ENCODE data around the gene RSAD1. TPM values are rescaled to one million over a fixed set of nuclear protein-coding genes. Genes with fewer than 3 reads are reported as not detected.

RSAD1 gene
- total and polyA plus RNA-seq, 4 donors = 17.2 to 54.7 (median 34.5) TPM

DNA sequence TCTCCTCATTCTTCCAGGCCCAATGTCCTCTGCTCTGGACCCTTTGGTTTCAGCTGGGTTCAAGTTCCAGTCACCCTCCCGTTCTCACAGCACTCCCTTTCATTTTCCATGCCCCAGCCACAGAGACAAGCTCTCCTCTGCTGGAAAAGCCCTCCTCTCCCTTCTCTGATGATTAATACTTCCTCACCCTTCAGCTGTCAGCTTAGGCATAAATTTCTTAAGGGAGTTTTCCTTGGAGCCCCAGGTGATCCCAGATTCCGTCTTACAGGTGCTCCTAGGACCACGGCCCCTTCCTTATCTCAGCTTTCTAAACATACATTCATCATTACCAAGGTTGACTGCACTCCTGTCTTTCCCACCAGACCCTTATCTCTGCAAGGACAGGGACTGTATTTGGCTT is 20.4 kb upstream of the RSAD1 start:
- Histone ChIP-seq H3K4me1 (ENCODE audit: control insufficient read depth, insufficient read depth, low read length) (no peaks in the 10 kb centered on the region), H3K27me3 (ENCODE audit: control insufficient read depth, insufficient read depth, low read length) (no peaks in the 10 kb centered on the region)
- 45% methylated on average over 3 of the region's 3 CpGs for WGBS (ENCODE audit: insufficient coverage)

DNA sequence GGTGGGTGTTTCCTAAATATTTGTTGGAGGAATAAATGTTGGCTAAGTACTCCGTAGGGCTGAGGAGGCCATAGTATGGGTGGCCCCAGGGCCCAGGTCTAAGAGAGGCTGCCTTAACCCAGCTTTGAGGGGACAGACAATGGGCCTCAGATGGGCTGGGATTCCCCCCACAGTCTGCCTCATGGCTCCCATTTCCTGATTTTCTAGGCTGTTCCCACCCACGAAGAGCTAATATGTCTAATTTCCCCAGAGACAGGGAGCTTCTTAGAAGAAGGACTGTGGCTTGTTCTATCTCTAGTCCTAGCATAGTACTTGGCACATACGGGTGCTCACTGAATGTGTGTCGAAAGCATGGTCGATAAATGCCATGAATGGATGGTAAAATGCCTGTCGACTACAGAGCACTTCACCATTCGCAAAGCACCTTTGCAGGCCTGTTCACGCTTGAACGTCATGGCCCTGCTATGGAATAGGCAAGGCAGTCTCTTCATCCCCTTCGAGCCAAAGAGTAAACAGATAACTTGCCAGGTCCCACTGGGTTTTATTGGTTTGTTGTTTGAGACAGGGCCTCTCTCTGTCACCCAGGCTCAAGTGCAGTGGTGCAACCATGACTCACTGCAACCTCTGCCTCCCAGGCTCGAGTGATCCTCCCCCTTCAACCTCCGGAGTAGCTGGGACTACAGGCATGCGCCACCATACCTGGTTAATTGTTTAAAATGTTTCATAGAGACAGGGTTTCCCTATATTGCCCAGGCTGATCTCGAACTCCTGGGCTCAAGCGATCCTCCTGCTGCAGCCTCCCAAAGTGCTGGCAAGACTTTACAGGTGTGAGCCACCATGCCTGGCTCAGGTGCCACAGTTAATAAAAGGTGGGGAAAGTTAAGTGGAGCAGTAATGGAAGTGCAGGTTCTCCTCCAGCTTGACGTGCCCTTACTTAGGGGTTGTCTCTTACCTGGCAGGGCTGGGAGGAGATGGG is 19.7 kb upstream of the RSAD1 start:
- Histone ChIP-seq H3K27ac (ENCODE audit: low read depth, low read length) (no peak overlapping the region), H3K4me1 (ENCODE audit: control insufficient read depth, insufficient read depth, low read length) (no peaks in the 10 kb centered on the region), H3K36me3 (ENCODE audit: control insufficient read depth, insufficient read depth, low read length) (peaks cover 19% of the 10 kb centered on the region), H3K9me3 (ENCODE audit: control insufficient read depth, insufficient read depth, low read length) (no peaks in the 10 kb centered on the region), H3K27me3 (ENCODE audit: control insufficient read depth, insufficient read depth, low read length) (no peaks in the 10 kb centered on the region), H3K4me3 (ENCODE audit: low read depth, low read length) (no peak overlapping the region)
- no peak for DNase-seq (ENCODE audit: low read depth in 4 of 6, low spot score in 6 of 6)
- 91% methylated on average over 11 of the region's 16 CpGs for WGBS (ENCODE audit: insufficient coverage)

More for the DNA sequence above, 20.4 kb upstream of the RSAD1 start:
- Histone ChIP-seq H3K36me3 (ENCODE audit: control insufficient read depth, insufficient read depth, low read length) (peaks cover 19% of the 10 kb centered on the region), H3K9me3 (ENCODE audit: control insufficient read depth, insufficient read depth, low read length) (no peaks in the 10 kb centered on the region), H3K27ac (ENCODE audit: low read depth, low read length) (no peak overlapping the region), H3K4me3 (ENCODE audit: low read depth, low read length) (no peak overlapping the region)
- no peak for DNase-seq (ENCODE audit: low read depth in 4 of 6, low spot score in 6 of 6)

DNA sequence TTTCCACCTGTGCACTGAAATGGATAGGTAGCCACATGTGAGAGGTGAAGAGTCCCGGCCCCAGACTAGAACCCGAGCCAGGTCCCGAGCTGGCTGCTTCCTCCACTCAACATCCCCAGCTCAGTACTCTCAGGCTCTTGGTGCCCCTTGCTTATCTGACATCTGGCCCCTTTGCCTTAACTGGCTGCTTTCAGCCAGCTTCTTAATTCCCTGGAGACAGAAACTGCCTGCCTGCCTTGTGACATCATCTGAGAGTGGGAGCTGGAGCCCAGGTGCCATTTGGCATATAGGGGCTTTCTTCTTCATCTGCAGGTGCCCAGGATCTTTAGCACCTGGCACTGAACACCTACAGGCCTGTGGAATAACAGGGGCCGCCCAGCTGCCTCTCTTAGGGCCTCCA is 18.9 kb upstream of the RSAD1 start:
- Histone ChIP-seq H3K27ac (ENCODE audit: low read depth, low read length) (no peak overlapping the region), H3K36me3 (ENCODE audit: control insufficient read depth, insufficient read depth, low read length) (peaks cover 23% of the 10 kb centered on the region), H3K27me3 (ENCODE audit: control insufficient read depth, insufficient read depth, low read length) (no peaks in the 10 kb centered on the region), H3K4me3 (ENCODE audit: low read depth, low read length) (no peak overlapping the region), H3K4me1 (ENCODE audit: control insufficient read depth, insufficient read depth, low read length) (no peaks in the 10 kb centered on the region), H3K9me3 (ENCODE audit: control insufficient read depth, insufficient read depth, low read length) (no peaks in the 10 kb centered on the region)
- no peak for DNase-seq (ENCODE audit: low read depth in 4 of 6, low spot score in 6 of 6)
- WGBS (ENCODE audit: insufficient coverage) = 86% methylated on average over 4 of the region's 4 CpGs

- no peaks in the 10 kb centered on the region for H3K27me3 ChIP-seq (ENCODE audit: control insufficient read depth, insufficient read depth, low read length)
- no peaks in the 10 kb centered on the region for H3K4me1 ChIP-seq (ENCODE audit: control insufficient read depth, insufficient read depth, low read length)
- DNase-seq (ENCODE audit: low read depth in 4 of 6, low spot score in 6 of 6) = no peak
- no peak overlapping the region for H3K27ac ChIP-seq (ENCODE audit: low read depth, low read length)
- H3K4me3 ChIP-seq (ENCODE audit: low read depth, low read length) = no peak overlapping the region
- no peaks in the 10 kb centered on the region for H3K9me3 ChIP-seq (ENCODE audit: control insufficient read depth, insufficient read depth, low read length)
- WGBS (ENCODE audit: insufficient coverage) = 96% methylated on average over 8 of the region's 9 CpGs
- peaks cover 24% of the 10 kb centered on the region for H3K36me3 ChIP-seq (ENCODE audit: control insufficient read depth, insufficient read depth, low read length)
Measured at GRCh38 chr17:50460831-50461526, 17.7 kb upstream of the RSAD1 start.

DNA sequence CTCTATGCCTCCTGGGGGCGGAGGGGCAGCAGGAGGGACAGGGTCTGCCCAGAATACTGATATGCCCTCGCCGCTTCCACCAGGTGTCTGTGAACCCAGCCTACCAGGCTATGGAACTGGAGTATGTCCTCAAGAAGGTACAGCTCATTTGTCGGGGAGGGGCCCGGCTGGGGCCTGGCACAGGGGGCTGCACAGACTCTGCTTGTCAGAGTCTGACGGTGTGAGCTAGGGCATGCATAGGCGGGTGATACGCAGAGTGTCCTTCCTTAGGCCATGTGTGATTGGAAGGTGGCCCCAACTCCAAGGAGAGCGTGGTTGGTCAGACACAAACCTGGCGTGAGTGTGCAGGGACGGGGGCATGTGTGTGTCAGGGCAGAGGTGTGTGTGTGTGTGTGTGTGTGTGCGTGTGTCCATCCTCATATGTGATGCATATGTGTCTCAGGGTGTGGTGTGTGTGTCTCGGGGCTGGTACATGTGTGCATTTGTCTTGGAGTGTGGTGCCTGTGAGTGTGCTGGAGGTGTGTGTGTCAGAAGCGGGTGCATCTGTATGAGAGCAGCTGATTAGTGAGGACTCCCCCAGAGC is 17.0 kb upstream of the RSAD1 start:
- Histone ChIP-seq H3K27ac (ENCODE audit: low read depth, low read length) (no peak overlapping the region), H3K9me3 (ENCODE audit: control insufficient read depth, insufficient read depth, low read length) (no peaks in the 10 kb centered on the region), H3K4me3 (ENCODE audit: low read depth, low read length) (no peak overlapping the region), H3K4me1 (ENCODE audit: control insufficient read depth, insufficient read depth, low read length) (peaks cover 4% of the 10 kb centered on the region), H3K27me3 (ENCODE audit: control insufficient read depth, insufficient read depth, low read length) (no peaks in the 10 kb centered on the region), H3K36me3 (ENCODE audit: control insufficient read depth, insufficient read depth, low read length) (peaks cover 24% of the 10 kb centered on the region)
- WGBS (ENCODE audit: insufficient coverage) = 92% methylated on average over 14 of the region's 14 CpGs
- no peak for DNase-seq (ENCODE audit: low read depth in 4 of 6, low spot score in 6 of 6)

DNA sequence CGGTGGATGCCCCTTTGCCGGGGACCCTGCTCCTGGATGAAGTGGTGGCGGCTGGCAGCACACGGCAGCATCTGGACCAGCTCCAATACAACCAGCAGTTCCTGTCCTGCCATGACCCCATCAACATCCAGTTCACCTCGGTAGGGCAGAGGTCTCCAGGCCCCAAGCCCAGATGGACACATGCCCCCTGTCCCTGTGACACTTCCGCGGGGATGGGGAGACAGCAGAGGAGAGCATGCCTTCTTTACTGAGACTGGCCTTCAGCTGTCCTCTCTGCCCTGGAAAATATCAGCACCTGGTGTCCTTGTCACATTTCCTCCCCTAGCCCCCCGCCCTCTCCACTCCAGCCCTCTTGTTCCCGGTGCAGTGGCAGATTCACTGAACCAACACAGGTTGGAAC is 16.2 kb upstream of the RSAD1 start:
- Histone ChIP-seq H3K4me3 (ENCODE audit: low read depth, low read length) (no peak overlapping the region), H3K36me3 (ENCODE audit: control insufficient read depth, insufficient read depth, low read length) (peaks cover 24% of the 10 kb centered on the region), H3K9me3 (ENCODE audit: control insufficient read depth, insufficient read depth, low read length) (no peaks in the 10 kb centered on the region), H3K27me3 (ENCODE audit: control insufficient read depth, insufficient read depth, low read length) (no peaks in the 10 kb centered on the region), H3K27ac (ENCODE audit: low read depth, low read length) (no peak overlapping the region), H3K4me1 (ENCODE audit: control insufficient read depth, insufficient read depth, low read length) (peaks cover 11% of the 10 kb centered on the region)
- DNase-seq (ENCODE audit: low read depth in 4 of 6, low spot score in 6 of 6) = no peak
- 83% methylated on average over 6 of the region's 9 CpGs for WGBS (ENCODE audit: insufficient coverage)

- Histone ChIP-seq H3K27ac (ENCODE audit: low read depth, low read length) (no peak overlapping the region), H3K27me3 (ENCODE audit: control insufficient read depth, insufficient read depth, low read length) (peaks cover 15% of the 10 kb centered on the region), H3K9me3 (ENCODE audit: control insufficient read depth, insufficient read depth, low read length) (no peaks in the 10 kb centered on the region), H3K4me3 (ENCODE audit: low read depth, low read length) (no peak overlapping the region), H3K36me3 (ENCODE audit: control insufficient read depth, insufficient read depth, low read length) (peaks cover 24% of the 10 kb centered on the region), H3K4me1 (ENCODE audit: control insufficient read depth, insufficient read depth, low read length) (peaks cover 28% of the 10 kb centered on the region)
- no peak for DNase-seq (ENCODE audit: low read depth in 4 of 6, low spot score in 6 of 6)
- 84% methylated on average over 3 of the region's 3 CpGs for whole genome bisulfite sequencing (ENCODE audit: insufficient coverage)
Measured at GRCh38 chr17:50464121-50464520, 14.5 kb upstream of the RSAD1 start.

DNA sequence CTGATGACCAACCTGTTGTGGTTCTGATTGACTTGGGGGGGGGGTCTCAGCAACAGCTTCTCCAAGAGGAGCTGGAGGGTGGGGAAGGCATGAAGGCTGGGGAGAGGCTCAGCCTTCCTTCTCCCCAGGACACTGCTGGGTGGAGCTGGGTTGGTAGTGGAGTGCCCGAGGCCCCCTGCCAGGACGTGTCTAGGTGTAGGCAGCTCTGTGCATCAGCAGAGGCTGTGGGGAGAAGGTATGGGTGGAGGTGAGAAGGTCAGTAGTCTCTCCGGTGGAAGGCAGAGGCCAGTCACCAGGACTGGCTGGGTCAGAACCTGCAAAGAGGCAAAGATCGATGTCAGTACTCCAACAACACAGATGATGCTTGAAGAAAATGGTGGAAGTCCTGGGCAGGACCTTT is 13.9 kb upstream of the RSAD1 start:
- H3K27me3 ChIP-seq (ENCODE audit: control insufficient read depth, insufficient read depth, low read length) = peaks cover 22% of the 10 kb centered on the region
- H3K36me3 ChIP-seq (ENCODE audit: control insufficient read depth, insufficient read depth, low read length) = peaks cover 24% of the 10 kb centered on the region
- no peaks in the 10 kb centered on the region for H3K9me3 ChIP-seq (ENCODE audit: control insufficient read depth, insufficient read depth, low read length)
- H3K4me1 ChIP-seq (ENCODE audit: control insufficient read depth, insufficient read depth, low read length) = peaks cover 34% of the 10 kb centered on the region
- no peak overlapping the region for H3K4me3 ChIP-seq (ENCODE audit: low read depth, low read length)
- no peak for DNase-seq (ENCODE audit: low read depth in 4 of 6, low spot score in 6 of 6)
- H3K27ac ChIP-seq (ENCODE audit: low read depth, low read length) = no peak overlapping the region
- 60% methylated on average over 2 of the region's 4 CpGs for WGBS (ENCODE audit: insufficient coverage)

DNA sequence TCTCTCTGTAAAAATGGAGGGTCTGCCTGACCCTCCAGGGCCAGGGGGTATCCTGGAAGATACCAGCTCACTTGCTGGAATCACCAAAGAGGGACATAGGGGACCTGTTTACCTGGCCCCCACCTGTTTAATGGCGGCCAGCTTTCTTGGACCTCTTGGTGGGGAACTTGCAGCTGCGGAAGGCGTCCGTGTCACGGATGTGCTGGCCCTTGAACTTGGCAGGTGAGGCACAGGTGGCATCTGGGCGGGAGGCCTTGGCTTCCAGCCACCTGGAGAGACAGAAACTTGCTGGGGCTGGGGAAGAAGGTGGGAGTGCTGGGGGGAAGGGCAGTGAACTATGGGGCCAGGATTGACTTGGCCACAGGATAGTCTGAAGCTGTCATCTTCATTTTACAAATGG is 13.5 kb upstream of the RSAD1 start:
- Histone ChIP-seq H3K9me3 (ENCODE audit: control insufficient read depth, insufficient read depth, low read length) (no peaks in the 10 kb centered on the region), H3K36me3 (ENCODE audit: control insufficient read depth, insufficient read depth, low read length) (peaks cover 24% of the 10 kb centered on the region), H3K4me3 (ENCODE audit: low read depth, low read length) (no peak overlapping the region), H3K27me3 (ENCODE audit: control insufficient read depth, insufficient read depth, low read length) (peaks cover 26% of the 10 kb centered on the region), H3K27ac (ENCODE audit: low read depth, low read length) (no peak overlapping the region), H3K4me1 (ENCODE audit: control insufficient read depth, insufficient read depth, low read length) (peaks cover 37% of the 10 kb centered on the region)
- WGBS (ENCODE audit: insufficient coverage) = 93% methylated on average over 6 of the region's 6 CpGs
- no peak for DNase-seq (ENCODE audit: low read depth in 4 of 6, low spot score in 6 of 6)
